Measurements from ENCODE around the gene TASL. TPM values are rescaled to one million over a fixed set of nuclear protein-coding genes. Genes with fewer than 3 reads are reported as not detected.

The TASL gene
- total RNA-seq, 1 donor from 2014 or later: 0.30 TPM

DNA sequence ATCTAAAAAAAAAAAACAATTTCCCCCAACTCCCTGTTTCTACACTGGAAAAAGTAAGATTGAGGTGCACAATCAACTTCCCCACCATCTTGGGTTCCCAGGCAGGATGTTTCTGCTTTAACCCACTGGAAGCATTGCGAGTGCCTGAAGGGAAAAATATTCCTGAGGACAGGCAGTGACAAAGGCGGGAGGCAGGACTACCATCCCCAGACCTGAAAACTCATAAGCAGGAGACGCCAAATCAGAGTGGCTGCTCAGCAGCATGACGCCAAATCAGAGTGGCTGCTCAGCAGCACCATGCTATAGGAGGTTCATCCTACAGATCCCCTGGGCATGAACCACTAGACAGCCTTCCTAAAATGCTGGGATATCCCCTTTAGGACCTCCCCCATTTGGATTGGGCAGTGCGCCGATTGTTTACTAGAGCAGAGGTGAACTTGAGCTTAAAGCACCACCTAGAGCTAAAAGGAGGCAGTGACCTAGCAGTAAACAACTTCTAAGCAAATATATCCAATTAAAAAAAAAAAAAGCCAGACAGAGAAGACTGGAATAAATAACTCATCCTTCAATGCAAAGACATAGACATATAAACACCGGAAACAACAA, 40.7 kb upstream of the TASL start:
- H3K4me3 ChIP-seq: no peak overlapping the region
- TF ChIP-seq, protein P1, sequence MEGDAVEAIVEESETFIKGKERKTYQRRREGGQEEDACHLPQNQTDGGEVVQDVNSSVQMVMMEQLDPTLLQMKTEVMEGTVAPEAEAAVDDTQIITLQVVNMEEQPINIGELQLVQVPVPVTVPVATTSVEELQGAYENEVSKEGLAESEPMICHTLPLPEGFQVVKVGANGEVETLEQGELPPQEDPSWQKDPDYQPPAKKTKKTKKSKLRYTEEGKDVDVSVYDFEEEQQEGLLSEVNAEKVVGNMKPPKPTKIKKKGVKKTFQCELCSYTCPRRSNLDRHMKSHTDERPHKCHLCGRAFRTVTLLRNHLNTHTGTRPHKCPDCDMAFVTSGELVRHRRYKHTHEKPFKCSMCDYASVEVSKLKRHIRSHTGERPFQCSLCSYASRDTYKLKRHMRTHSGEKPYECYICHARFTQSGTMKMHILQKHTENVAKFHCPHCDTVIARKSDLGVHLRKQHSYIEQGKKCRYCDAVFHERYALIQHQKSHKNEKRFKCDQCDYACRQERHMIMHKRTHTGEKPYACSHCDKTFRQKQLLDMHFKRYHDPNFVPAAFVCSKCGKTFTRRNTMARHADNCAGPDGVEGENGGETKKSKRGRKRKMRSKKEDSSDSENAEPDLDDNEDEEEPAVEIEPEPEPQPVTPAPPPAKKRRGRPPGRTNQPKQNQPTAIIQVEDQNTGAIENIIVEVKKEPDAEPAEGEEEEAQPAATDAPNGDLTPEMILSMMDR (IDR thresholded peaks at IDR 0.05; ENCODE audit: borderline replicate concordance): no peak

DNA sequence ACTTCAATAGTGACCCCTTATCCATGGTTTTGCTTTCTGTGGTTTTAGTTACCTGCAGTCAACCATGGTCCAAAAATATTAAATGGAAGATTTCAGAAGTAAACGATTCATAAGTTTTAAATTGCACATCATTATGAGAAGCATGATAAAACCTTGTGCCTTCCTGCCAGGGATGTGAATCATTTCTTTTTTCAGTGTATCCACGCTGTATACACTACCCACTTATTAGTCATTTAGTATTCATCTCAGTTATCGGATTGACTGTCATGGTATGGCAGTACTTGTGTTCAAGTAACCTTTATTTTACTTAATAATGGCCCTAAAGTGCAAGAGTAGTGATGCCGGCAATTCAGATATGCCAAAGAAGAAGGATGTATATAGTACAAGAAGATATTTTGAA, 37.7 kb upstream of the TASL start:
- TF ChIP-seq, protein P1 (IDR thresholded peaks at IDR 0.05; ENCODE audit: borderline replicate concordance): no peak
- Histone ChIP-seq H3K4me3 (no peak overlapping the region), H3K27me3 (ENCODE audit: low read depth) (no peaks in the 10 kb centered on the region), H3K36me3 (no peaks in the 10 kb centered on the region), H3K9me3 (replicated peaks) (peaks cover 4% of the 10 kb centered on the region), H3K4me1 (no peaks in the 10 kb centered on the region), H3K27ac (replicated peaks) (no peak overlapping the region)
- intact Hi-C loops (cut with micrococcal nuclease): no loop called here
- no peak for DNase-seq

More for the DNA sequence above, 40.7 kb upstream of the TASL start:
- H3K4me1 ChIP-seq: peaks cover 3% of the 10 kb centered on the region
- intact Hi-C loops (cut with micrococcal nuclease): no loop called here
- no peak for DNase-seq
- no peak overlapping the region for H3K27ac ChIP-seq (replicated peaks)
- H3K9me3 ChIP-seq (replicated peaks): peaks cover 13% of the 10 kb centered on the region
- no peaks in the 10 kb centered on the region for H3K36me3 ChIP-seq
- no peaks in the 10 kb centered on the region for H3K27me3 ChIP-seq (ENCODE audit: low read depth)

DNA sequence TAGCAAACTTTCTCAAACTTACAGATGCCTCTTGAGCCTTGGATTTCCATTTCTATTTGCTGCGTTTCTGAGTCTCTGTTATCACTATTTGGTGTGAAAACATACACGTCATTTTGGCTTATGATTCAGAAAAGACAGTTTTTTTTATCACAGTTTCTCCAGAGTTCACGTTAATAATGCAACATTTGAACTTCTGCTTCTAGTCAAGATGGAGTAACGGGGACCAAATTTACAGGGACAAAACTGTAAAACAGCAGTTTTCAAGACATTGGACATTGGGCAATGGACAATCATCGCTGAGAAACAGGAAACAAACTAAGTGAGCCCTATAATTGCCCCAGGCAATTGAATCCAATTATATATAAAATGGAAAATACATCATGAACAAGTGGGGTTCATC, 36.2 kb upstream of the TASL start:
- H3K27ac ChIP-seq (replicated peaks): no peak overlapping the region
- H3K9me3 ChIP-seq (replicated peaks): peaks cover 4% of the 10 kb centered on the region
- no peaks in the 10 kb centered on the region for H3K36me3 ChIP-seq
- H3K4me3 ChIP-seq: no peak overlapping the region
- TF ChIP-seq, protein P1 (IDR thresholded peaks at IDR 0.05; ENCODE audit: borderline replicate concordance): no peak
- H3K27me3 ChIP-seq (ENCODE audit: low read depth): no peaks in the 10 kb centered on the region
- no peaks in the 10 kb centered on the region for H3K4me1 ChIP-seq
- DNase-seq: no peak
- intact Hi-C loops (cut with micrococcal nuclease): no loop called here

DNA sequence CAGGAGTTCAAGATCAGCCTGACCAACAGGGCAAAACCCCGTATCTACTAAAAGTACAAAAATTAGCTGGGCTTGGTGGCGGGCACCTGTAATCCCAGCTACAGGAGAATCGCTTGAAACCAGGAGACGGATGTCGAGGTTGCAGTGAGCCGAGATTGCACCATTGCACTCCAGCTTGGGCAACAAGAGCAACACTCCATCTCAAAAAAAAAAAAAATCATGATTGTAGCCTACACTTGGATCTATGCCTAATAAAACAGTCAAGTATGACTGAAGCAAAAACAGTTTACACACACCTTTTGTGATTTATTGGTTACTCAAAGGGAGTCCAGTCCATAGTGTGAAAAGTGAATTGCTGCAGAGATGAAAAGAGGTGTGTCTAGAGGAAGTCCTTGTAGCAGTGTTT, 34.7 kb upstream of the TASL start:
- H3K27me3 ChIP-seq (ENCODE audit: low read depth): no peaks in the 10 kb centered on the region
- TF ChIP-seq, protein P1 (IDR thresholded peaks at IDR 0.05; ENCODE audit: borderline replicate concordance): no peak
- H3K36me3 ChIP-seq: no peaks in the 10 kb centered on the region
- no peak overlapping the region for H3K4me3 ChIP-seq
- H3K4me1 ChIP-seq: no peaks in the 10 kb centered on the region
- intact Hi-C loops (cut with micrococcal nuclease): no loop called here
- H3K9me3 ChIP-seq (replicated peaks): peaks cover 4% of the 10 kb centered on the region
- DNase-seq: no peak
- no peak overlapping the region for H3K27ac ChIP-seq (replicated peaks)

DNA sequence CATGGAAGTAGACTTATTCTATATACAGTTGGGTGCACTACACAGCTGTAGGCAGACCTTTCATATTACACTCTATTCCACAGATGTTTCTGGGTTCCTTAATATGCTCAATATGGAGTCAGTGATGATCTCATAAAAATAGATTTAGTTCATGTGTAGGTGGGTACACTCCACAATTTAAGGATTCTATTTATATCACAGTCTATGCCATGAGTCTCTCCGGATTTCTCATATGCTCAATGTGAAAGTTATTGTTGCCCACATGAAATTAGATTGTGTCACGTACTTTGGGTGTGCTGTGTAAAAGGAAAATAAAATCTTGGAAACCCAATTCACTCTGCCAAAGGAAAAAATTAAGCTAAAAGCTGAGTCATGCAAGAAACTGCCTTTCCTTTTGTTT, 32.5 kb upstream of the TASL start:
- Histone ChIP-seq H3K36me3 (no peaks in the 10 kb centered on the region), H3K27me3 (ENCODE audit: low read depth) (no peaks in the 10 kb centered on the region), H3K4me3 (no peak overlapping the region), H3K4me1 (no peaks in the 10 kb centered on the region), H3K27ac (replicated peaks) (no peak overlapping the region), H3K9me3 (replicated peaks) (no peaks in the 10 kb centered on the region)
- DNase-seq: no peak
- TF ChIP-seq, protein P1 (IDR thresholded peaks at IDR 0.05; ENCODE audit: borderline replicate concordance): no peak
- intact Hi-C loops (cut with micrococcal nuclease): no loop called here

All from left ventricle myocardium inferior (tissue), 1 donor.